HG03432 (cell line): ENCODE measurements around the gene KLK7.
"Not testable (repeated sequence)": the region's sequence is repeated elsewhere in the genome, so short reads cannot be mapped to it uniquely, and the experiment has no call there.

ENCODE experiments used
- ATAC-seq: cut with Tn5 transposase; IDR thresholded peaks from one replicate; pipeline ENCODE4 v1.9.1; 2021; ENCODE audit warnings: mild to moderate bottlenecking, moderate library complexity; ENCODE audit not compliant: unreplicated experiment

Gene KLK7

GRCh38 chr19:50978772-50979390 lies 4.8 kb downstream of the KLK7 start:
- ATAC-seq = no peak

GRCh38 chr19:50977626-50978025 lies 6.1 kb downstream of the KLK7 start:
- no peak for ATAC-seq

DNA sequence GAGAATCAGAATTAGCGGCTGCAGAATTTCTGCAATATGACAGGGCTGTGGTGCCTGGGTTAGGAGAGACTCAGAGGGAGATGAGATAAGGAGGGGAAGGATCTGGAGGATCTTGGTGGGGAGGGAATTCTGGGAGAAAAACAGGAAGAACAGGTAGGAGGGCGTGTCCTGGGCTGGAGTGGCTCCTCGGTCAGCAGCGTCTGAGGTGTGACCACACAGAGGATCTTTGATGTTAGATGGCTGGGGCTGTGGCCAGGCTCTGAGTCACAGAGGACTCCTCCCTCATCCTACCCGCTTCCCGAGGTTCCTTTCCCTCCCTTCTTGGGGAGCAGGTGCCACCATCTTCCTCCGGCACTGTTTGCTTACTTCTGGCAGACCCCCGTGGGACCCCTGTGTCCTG lies 8.0 kb downstream of the KLK7 start:
- no peak for ATAC-seq

- no peak for ATAC-seq
Observed at GRCh38 chr19:50974702-50975556, 8.8 kb downstream of the KLK7 start.

GRCh38 chr19:50972795-50973376 lies 10.8 kb downstream of the KLK7 start:
- no peak for ATAC-seq

- not testable (repeated sequence) for ATAC-seq
Observed at GRCh38 chr19:50969810-50970209, 13.9 kb downstream of the KLK7 start.

DNA sequence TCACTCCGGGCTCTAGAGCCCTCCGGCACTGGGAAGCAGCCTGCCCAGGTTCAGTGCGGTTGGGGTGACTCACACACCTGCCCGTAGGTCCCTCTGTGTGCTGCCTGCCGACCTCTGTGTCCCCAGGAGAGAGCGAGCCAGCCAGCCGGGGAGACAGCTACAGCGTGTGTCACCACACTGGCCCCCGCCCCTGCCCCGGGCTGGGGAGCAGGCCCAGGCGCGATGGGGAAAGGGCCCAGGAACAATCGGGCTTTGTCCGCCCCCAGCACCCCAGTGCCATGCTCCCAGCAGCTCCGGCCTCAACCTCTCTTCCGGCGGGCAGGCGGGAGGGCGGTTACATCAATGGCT lies 14.3 kb downstream of the KLK7 start, which contains the start of gene KLK6:
Gene KLK6 (minus strand): TSS at position 179 of the 348 bp plus-strand sequence. CDS start 1,487 bp downstream, outside the sequence.
- ATAC-seq = no peak

- no peak for ATAC-seq
Observed at GRCh38 chr19:50968716-50969412, 14.9 kb downstream of the KLK7 start.

- ATAC-seq = no peak
Observed at GRCh38 chr19:50967929-50968715, 15.6 kb downstream of the KLK7 start.

DNA sequence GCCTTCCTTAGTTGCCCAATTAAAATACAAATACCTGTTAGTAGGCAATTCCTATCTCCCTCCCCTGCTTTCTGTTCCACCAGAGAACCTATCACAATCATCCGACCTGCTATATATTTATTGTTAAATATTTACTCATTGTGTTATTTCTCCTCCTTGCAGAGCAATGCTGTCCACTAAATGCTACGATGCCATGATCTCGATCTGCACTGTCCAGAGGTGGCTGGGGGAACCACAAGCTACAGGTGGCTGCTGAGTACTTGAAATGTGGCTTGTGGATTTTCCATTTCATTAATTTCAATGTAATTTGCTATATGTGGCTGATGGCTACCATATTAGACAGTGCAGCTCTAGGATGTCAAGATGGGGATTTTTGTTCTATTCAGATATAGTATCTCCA lies 19.5 kb downstream of the KLK7 start:
- no peak for ATAC-seq

DNA sequence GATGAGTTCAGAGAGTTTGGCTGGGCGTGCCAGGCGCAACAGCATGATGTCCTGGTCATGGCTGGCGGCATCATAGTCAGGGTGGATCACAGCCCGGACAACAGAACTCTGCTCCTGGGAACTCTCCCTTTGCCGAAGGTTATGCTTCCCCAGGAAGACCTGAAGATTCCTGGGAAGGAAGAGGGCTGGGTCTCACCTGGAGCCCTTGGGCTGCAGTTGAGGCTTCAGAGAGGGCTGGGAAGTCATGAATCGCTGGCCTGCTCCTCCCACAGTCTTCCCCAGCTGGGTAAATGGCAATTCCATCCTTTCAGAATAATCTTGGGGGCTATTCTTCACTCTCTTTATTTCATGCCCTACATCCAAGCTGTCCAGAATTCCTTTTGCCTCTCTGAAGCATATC lies 20.3 kb downstream of the KLK7 start:
- ATAC-seq = no peak

DNA sequence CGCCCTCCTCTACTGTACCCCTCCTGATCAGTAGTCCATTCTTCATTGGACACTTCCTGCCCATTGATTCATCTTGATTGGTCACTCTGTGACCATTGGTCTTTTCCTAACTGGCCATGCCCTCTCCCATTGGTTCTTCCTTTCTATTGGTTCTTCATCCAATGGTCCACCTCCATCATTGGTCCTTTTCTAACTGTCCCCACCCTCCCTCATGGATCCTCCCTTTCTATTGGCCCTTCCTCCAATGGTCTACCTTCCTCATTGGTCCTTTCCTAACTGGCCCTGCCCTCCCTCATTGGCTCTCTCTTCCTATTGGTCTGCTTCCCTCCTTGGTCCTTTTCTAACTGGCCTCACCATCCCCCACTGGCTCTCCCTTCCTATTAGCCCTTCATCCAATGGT lies 21.5 kb downstream of the KLK7 start:
- ATAC-seq = no peak

- no peak for ATAC-seq
Observed at GRCh38 chr19:50959731-50960500, 23.8 kb downstream of the KLK7 start.

DNA sequence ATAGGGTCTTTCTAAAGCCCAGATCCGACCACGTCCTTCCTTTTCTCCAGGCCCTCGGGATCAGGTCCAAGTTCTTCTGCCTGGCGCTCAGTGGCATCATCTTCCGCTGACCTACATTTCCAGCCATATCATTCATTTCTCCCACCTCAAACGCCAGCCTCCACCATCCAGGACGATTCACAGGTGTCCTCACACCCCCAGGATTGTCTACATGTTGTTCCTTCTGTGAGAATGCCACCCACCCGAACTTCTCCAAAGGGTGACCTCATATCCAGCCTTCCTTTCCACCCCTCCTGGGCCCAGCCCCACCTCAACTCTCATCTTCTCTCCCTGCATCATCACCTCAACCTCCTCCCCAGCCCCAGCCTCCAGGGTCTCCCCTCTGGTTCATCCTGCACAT lies 26.1 kb downstream of the KLK7 start:
- ATAC-seq = no peak

- no peak for ATAC-seq
Observed at GRCh38 chr19:50952910-50953309, 30.8 kb downstream of the KLK7 start, which contains the start of gene KLK5. KLK5 (minus strand) TSS chr19:50953038; CDS start chr19:50952657, 381 bp downstream.

GRCh38 chr19:50949861-50950260 lies 33.9 kb downstream of the KLK7 start:
- ATAC-seq = no peak

- no peak for ATAC-seq
Observed at GRCh38 chr19:50947123-50947522, 36.6 kb downstream of the KLK7 start.

DNA sequence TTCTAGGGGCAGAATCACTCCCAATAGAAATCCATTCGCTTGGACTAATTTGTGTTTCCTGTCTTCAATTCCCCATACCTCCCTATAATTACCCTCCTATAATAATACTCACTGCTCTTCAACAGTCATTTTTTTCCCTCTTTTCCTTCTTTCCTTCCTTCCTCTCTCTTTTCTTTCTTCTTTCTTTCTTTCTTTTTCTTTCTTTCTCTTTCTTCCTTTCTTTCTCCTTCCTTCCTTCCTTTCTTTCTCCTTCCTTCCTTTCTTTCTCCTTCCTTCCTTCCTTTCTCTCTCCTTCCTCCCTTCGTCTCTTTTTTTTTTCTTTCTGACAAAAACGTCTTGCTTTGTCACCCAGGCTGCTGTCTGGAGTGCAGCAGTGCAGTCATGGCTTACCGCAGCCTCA lies 38.9 kb downstream of the KLK7 start:
- no peak for ATAC-seq

DNA sequence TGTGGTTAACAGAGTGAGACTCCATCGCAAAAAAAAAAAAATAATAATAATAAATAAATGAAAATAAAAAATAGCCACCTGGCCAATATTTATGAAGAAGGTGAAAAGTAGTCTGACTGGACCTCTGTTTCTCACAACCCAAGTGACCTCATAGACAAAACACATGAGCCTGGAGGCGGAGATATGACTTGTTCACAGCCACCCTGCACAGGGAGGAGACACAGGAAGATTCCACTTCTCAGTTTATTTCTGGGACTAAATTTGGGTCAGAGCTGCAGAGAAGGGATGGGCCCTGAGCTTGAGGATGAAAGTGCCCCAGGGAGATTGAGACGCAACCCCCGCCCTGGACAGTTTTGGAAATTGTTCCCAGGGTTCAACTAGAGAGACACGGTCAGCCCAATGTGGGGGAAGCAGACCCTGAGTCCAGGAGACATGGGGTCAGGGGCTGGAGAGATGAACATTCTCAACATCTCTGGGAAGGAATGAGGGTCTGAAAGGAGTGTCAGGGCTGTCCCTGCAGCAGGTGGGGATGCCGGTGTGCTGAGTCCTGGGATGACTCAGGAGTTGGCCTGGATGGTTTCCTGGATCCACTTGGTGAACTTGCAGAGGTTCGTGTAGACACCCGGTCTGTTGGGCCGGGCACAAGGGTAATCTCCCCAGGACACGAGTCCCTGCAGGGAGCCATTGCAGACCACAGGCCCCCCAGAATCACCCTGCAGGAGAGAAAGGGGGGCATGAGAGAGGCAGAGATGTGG lies 40.5 kb downstream of the KLK7 start:
- no peak for ATAC-seq
